Cerebellar cortex (tissue), 1 donor: ENCODE measurements around the gene ZDHHC21.

ENCODE experiments used
- DNase-seq: peaks from one replicate; pipeline ENCODE4 v3.0.0-alpha.2; 2015; ENCODE audit warnings: low spot score

Gene ZDHHC21

GRCh38 chr9:14693251-14693861 lies at the start of gene ZDHHC21:
ZDHHC21 (minus strand) TSS chr9:14693432; CDS start chr9:14674340, 19,092 bp downstream.
- peak; percentile 74 for DNase-seq

- no peak for DNase-seq
These were observed 48.1 kb upstream of the ZDHHC21 start for GRCh38 chr9:14741369-14741768.

GRCh38 chr9:14733133-14733532 lies 39.9 kb upstream of the ZDHHC21 start:
- no peak for DNase-seq

GRCh38 chr9:14731294-14731981 lies 38.2 kb upstream of the ZDHHC21 start:
- no peak for DNase-seq

- no peak for DNase-seq
These were observed 37.2 kb upstream of the ZDHHC21 start for GRCh38 chr9:14730461-14730898.

- no peak for DNase-seq
These were observed 30.1 kb upstream of the ZDHHC21 start for GRCh38 chr9:14723301-14723700.

GRCh38 chr9:14722391-14723035 lies 29.3 kb upstream of the ZDHHC21 start, which contains the start of gene CER1:
CER1 (minus strand) TSS chr9:14722733; CDS start chr9:14722672, 61 bp downstream.
- peak; percentile 68 for DNase-seq

GRCh38 chr9:14719231-14719923 lies 26.1 kb upstream of the ZDHHC21 start:
- no peak for DNase-seq

- DNase-seq: no peak
These were observed 21.9 kb upstream of the ZDHHC21 start for GRCh38 chr9:14715102-14715501.

- no peak for DNase-seq
These were observed 20.0 kb upstream of the ZDHHC21 start for GRCh38 chr9:14713187-14713767.

GRCh38 chr9:14710804-14711203 lies 17.6 kb upstream of the ZDHHC21 start:
- DNase-seq: no peak

GRCh38 chr9:14706530-14707140 lies 13.4 kb upstream of the ZDHHC21 start:
- DNase-seq: no peak

- DNase-seq: no peak
These were observed 11.8 kb upstream of the ZDHHC21 start for GRCh38 chr9:14705079-14705478.

- no peak for DNase-seq
These were observed 11.0 kb upstream of the ZDHHC21 start for GRCh38 chr9:14704281-14704680.

- no peak for DNase-seq
These were observed 9.0 kb upstream of the ZDHHC21 start for GRCh38 chr9:14702200-14702720.

- peak; percentile 53 for DNase-seq
These were observed 572 bp downstream of the ZDHHC21 start for GRCh38 chr9:14692470-14693250.

GRCh38 chr9:14690948-14691730 lies 2.1 kb downstream of the ZDHHC21 start:
- DNase-seq: no peak

GRCh38 chr9:14687042-14687719 lies 6.1 kb downstream of the ZDHHC21 start:
- DNase-seq: no peak

GRCh38 chr9:14686168-14686567 lies 7.1 kb downstream of the ZDHHC21 start:
- DNase-seq: no peak
